Activated naive CD8-positive, alpha-beta T cell treated with anti-CD3 and anti-CD28 coated beads, Interleukin-2, amount 10 ng/mL, durations not matched to agents 7 days and 5 days (primary cell): ENCODE results near the gene PHLPP1. TPM values are rescaled to one million over a fixed set of nuclear protein-coding genes. Genes with fewer than 3 reads are reported as not detected.
"Not testable (repeated sequence)": the region's sequence is repeated elsewhere in the genome, so short reads cannot be mapped to it uniquely, and the experiment has no call there.

Experiments
- ATAC-seq: fragments of 150-1000 bp; cut with Tn5 transposase; one replicate; pipeline ENCODE4 v1.10.0; 2021; ENCODE audit warnings: low read depth, moderate library complexity
- POLR2A ChIA-PET: fragments of 350-600 bp; sonication (Branson Sonifier 250); formaldehyde crosslinking; loops from one replicate; lab custom pipeline; 2021; ENCODE audit warnings: antibody characterized with exemption; lab: Charles Lee
- DNase-seq: peaks from one replicate; pipeline ENCODE4 v3.0.0; 2021
- H3K27ac Mint-ChIP-seq: one replicate; pipeline ENCODE4 v1.8.0; 2022; ENCODE audit warnings: mild to moderate bottlenecking, mixed read lengths
- H3K27me3 Mint-ChIP-seq: one replicate; pipeline ENCODE4 v1.8.0; 2022; ENCODE audit warnings: mild to moderate bottlenecking, moderate library complexity, mixed read lengths
- H3K36me3 Mint-ChIP-seq: one replicate; pipeline ENCODE4 v1.8.0; 2021; ENCODE audit warnings: mild to moderate bottlenecking, mixed read lengths
- H3K4me1 Mint-ChIP-seq: one replicate; pipeline ENCODE4 v1.8.0; 2021; ENCODE audit warnings: mixed read lengths
- H3K4me3 Mint-ChIP-seq: one replicate; pipeline ENCODE4 v1.8.0; 2022; ENCODE audit warnings: mild to moderate bottlenecking, moderate library complexity, mixed read lengths
- H3K9me3 Mint-ChIP-seq: one replicate; pipeline ENCODE4 v1.8.0; 2021; ENCODE audit warnings: mixed read lengths
- total RNA-seq, 2 experiments: library from RNA; stranded (reverse); gene quantifications; one replicate each; pipeline ENCODE4 v1.2.3, GENCODE V29; 2021

PHLPP1 gene
- total RNA-seq, 2 experiments from 2014 or later: 5.8 to 6.1 TPM

- H3K4me1 Mint-ChIP-seq: peaks cover 1% of the 10 kb centered on the region
- no peak overlapping the region for H3K4me3 Mint-ChIP-seq
- H3K27ac Mint-ChIP-seq: no peak overlapping the region
- no peak for DNase-seq
- H3K27me3 Mint-ChIP-seq: no peaks in the 10 kb centered on the region
- no peaks in the 10 kb centered on the region for H3K9me3 Mint-ChIP-seq
- POLR2A ChIA-PET: no interaction called here
- no peak for ATAC-seq
- H3K36me3 Mint-ChIP-seq: peaks cover 3% of the 10 kb centered on the region
Measured at GRCh38 chr18:62739911-62740310, 24.6 kb downstream of the PHLPP1 start.

- H3K36me3 Mint-ChIP-seq, POLR2A ChIA-PET, H3K4me1 Mint-ChIP-seq, ATAC-seq, H3K27me3 Mint-ChIP-seq, DNase-seq, H3K4me3 Mint-ChIP-seq, H3K27ac Mint-ChIP-seq, H3K9me3 Mint-ChIP-seq: not testable (repeated sequence)
Measured at GRCh38 chr18:62740650-62741049, 25.3 kb downstream of the PHLPP1 start.

GRCh38 chr18:62741118-62741566 lies 25.8 kb downstream of the PHLPP1 start:
- peaks cover 1% of the 10 kb centered on the region for H3K4me1 Mint-ChIP-seq
- no peaks in the 10 kb centered on the region for H3K27me3 Mint-ChIP-seq
- H3K36me3 Mint-ChIP-seq: peaks cover 1% of the 10 kb centered on the region
- no peak overlapping the region for H3K4me3 Mint-ChIP-seq
- H3K9me3 Mint-ChIP-seq: no peaks in the 10 kb centered on the region
- no peak for DNase-seq
- POLR2A ChIA-PET: no interaction called here
- H3K27ac Mint-ChIP-seq: no peak overlapping the region
- ATAC-seq: no peak

DNA sequence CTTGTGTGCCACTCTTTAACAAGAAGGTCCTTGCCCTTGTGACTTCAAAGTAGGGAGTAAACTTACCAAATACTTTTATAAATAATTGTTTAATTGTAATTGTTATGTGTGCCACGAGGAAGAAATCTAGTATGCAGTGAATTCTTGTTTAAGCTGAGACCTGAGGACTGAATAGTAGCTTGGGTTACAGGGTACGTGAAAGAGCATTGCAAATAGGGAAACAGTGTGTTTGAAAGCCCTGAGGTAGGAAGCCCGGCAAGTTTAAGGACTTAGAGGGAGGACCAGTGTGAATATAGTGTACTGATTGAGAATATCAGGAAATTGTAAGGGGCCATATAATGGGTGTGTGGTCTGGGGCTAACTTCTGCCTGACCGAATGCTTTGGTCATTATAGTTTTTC lies 26.2 kb downstream of the PHLPP1 start:
- ATAC-seq (no peak), DNase-seq (no peak)
- POLR2A ChIA-PET: no interaction called here
- H3K36me3 Mint-ChIP-seq: peaks cover 1% of the 10 kb centered on the region
- no peaks in the 10 kb centered on the region for H3K9me3 Mint-ChIP-seq
- no peak overlapping the region for H3K27ac Mint-ChIP-seq
- no peaks in the 10 kb centered on the region for H3K27me3 Mint-ChIP-seq
- no peak overlapping the region for H3K4me3 Mint-ChIP-seq
- H3K4me1 Mint-ChIP-seq: peaks cover 1% of the 10 kb centered on the region

- no peak overlapping the region for H3K4me3 Mint-ChIP-seq
- H3K9me3 Mint-ChIP-seq: peaks cover 1% of the 10 kb centered on the region
- no peak overlapping the region for H3K27ac Mint-ChIP-seq
- H3K4me1 Mint-ChIP-seq: peaks cover 1% of the 10 kb centered on the region
- H3K27me3 Mint-ChIP-seq: no peaks in the 10 kb centered on the region
- H3K36me3 Mint-ChIP-seq: peaks cover 4% of the 10 kb centered on the region
- DNase-seq: no peak
- POLR2A ChIA-PET: no interaction called here
- no peak for ATAC-seq
Measured at GRCh38 chr18:62744076-62744968, 29.0 kb downstream of the PHLPP1 start.

DNA sequence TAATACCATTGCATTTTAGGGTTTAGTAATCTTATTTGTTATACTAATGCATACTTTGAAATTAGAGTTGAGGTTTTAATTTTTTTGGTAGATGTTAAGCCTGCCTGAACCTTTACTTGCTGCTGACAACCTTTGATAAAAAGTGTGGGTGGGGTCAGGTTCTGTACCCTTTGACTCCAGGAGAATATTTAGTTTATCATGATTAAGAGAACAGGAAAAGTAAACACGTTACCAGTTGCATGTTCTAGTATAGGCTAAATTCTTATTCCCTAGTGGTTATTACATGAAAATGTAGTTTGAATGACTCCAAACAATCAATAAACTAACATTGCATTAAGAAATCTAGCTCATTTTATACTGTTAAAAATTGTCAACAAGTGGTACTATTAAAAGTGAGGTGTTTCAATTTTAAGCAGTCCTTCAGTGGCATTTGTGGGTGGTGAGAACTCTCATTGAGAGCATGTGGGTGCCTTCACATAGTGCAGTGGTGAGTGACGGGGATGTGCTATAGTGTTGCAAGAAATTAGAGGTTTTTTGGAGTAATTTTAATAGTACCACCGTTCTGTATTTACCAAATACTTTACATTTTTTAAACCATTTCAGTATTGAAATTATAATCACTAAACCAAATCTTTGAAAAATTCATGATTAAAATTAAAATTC lies 29.9 kb downstream of the PHLPP1 start:
- POLR2A ChIA-PET: no interaction called here
- DNase-seq (no peak), ATAC-seq (no peak)
- H3K9me3 Mint-ChIP-seq: peaks cover 1% of the 10 kb centered on the region
- H3K36me3 Mint-ChIP-seq: peaks cover 4% of the 10 kb centered on the region
- H3K27me3 Mint-ChIP-seq: no peaks in the 10 kb centered on the region
- no peak overlapping the region for H3K27ac Mint-ChIP-seq
- H3K4me3 Mint-ChIP-seq: no peak overlapping the region
- H3K4me1 Mint-ChIP-seq: peaks cover 1% of the 10 kb centered on the region

- Mint-ChIP-seq H3K36me3 (peaks cover 3% of the 10 kb centered on the region), H3K9me3 (peaks cover 1% of the 10 kb centered on the region)
Measured at GRCh38 chr18:62749389-62749788, 34.0 kb downstream of the PHLPP1 start.

GRCh38 chr18:62751341-62751821 lies 36.0 kb downstream of the PHLPP1 start:
- H3K36me3 Mint-ChIP-seq: peaks cover 3% of the 10 kb centered on the region
- H3K4me3 Mint-ChIP-seq: no peak overlapping the region
- POLR2A ChIA-PET: no interaction called here
- peaks cover 7% of the 10 kb centered on the region for H3K4me1 Mint-ChIP-seq
- DNase-seq (no peak), ATAC-seq (no peak)
- no peak overlapping the region for H3K27ac Mint-ChIP-seq
- H3K9me3 Mint-ChIP-seq: peaks cover 4% of the 10 kb centered on the region
- H3K27me3 Mint-ChIP-seq: no peaks in the 10 kb centered on the region

More at GRCh38 chr18:62749389-62749788, 34.0 kb downstream of the PHLPP1 start:
- H3K27ac Mint-ChIP-seq: no peak overlapping the region
- DNase-seq (no peak), ATAC-seq (no peak)
- H3K27me3 Mint-ChIP-seq: no peaks in the 10 kb centered on the region
- peaks cover 7% of the 10 kb centered on the region for H3K4me1 Mint-ChIP-seq
- POLR2A ChIA-PET: no interaction called here
- no peak overlapping the region for H3K4me3 Mint-ChIP-seq

DNA sequence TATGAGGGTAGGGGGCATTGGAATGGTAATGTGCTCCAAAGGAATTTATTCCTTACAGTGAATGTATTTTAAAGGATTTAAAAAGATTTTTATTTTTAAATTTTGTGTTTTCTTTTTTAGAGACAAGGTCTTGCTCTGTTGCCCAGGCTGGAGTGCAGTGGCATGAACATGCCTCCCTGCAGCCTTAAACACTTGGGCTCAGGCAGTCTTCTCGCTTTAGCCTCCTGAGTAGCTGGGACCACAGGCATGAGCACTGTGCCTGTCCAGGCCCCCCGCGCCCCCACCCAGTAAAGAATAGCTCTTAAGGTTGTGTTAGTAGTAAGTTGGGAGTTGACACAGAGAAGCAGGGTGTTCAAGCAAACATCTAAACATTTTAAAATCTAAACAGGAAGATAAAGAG lies 36.6 kb downstream of the PHLPP1 start:
- Mint-ChIP-seq H3K27me3 (no peaks in the 10 kb centered on the region), H3K27ac (no peak overlapping the region), H3K36me3 (peaks cover 3% of the 10 kb centered on the region), H3K9me3 (peaks cover 4% of the 10 kb centered on the region), H3K4me1 (peaks cover 7% of the 10 kb centered on the region), H3K4me3 (no peak overlapping the region)
- ATAC-seq: no peak
- no peak for DNase-seq
- POLR2A ChIA-PET: no interaction called here

- POLR2A ChIA-PET: no interaction called here
- H3K4me1 Mint-ChIP-seq: peaks cover 7% of the 10 kb centered on the region
- H3K27me3 Mint-ChIP-seq: no peaks in the 10 kb centered on the region
- no peak overlapping the region for H3K4me3 Mint-ChIP-seq
- no peaks in the 10 kb centered on the region for H3K36me3 Mint-ChIP-seq
- no peak overlapping the region for H3K27ac Mint-ChIP-seq
- no peak for DNase-seq
- ATAC-seq: no peak
- peaks cover 3% of the 10 kb centered on the region for H3K9me3 Mint-ChIP-seq
Measured at GRCh38 chr18:62754026-62754425, 38.7 kb downstream of the PHLPP1 start.

GRCh38 chr18:62755454-62755853 lies 40.1 kb downstream of the PHLPP1 start:
- Mint-ChIP-seq H3K4me1 (peaks cover 7% of the 10 kb centered on the region), H3K36me3 (peaks cover 1% of the 10 kb centered on the region)
- POLR2A ChIA-PET: no interaction called here

GRCh38 chr18:62755946-62756345 lies 40.6 kb downstream of the PHLPP1 start:
- DNase-seq (no peak), ATAC-seq (no peak)
- no peaks in the 10 kb centered on the region for H3K27me3 Mint-ChIP-seq
- POLR2A ChIA-PET: no interaction called here
- H3K36me3 Mint-ChIP-seq: peaks cover 1% of the 10 kb centered on the region
- peaks cover 5% of the 10 kb centered on the region for H3K4me1 Mint-ChIP-seq
- H3K27ac Mint-ChIP-seq: no peak overlapping the region
- H3K4me3 Mint-ChIP-seq: no peak overlapping the region
- H3K9me3 Mint-ChIP-seq: peaks cover 3% of the 10 kb centered on the region

More at GRCh38 chr18:62755454-62755853, 40.1 kb downstream of the PHLPP1 start:
- no peak for ATAC-seq
- no peak for DNase-seq
- Mint-ChIP-seq H3K27ac (no peak overlapping the region), H3K4me3 (no peak overlapping the region), H3K27me3 (no peaks in the 10 kb centered on the region), H3K9me3 (peaks cover 3% of the 10 kb centered on the region)

DNA sequence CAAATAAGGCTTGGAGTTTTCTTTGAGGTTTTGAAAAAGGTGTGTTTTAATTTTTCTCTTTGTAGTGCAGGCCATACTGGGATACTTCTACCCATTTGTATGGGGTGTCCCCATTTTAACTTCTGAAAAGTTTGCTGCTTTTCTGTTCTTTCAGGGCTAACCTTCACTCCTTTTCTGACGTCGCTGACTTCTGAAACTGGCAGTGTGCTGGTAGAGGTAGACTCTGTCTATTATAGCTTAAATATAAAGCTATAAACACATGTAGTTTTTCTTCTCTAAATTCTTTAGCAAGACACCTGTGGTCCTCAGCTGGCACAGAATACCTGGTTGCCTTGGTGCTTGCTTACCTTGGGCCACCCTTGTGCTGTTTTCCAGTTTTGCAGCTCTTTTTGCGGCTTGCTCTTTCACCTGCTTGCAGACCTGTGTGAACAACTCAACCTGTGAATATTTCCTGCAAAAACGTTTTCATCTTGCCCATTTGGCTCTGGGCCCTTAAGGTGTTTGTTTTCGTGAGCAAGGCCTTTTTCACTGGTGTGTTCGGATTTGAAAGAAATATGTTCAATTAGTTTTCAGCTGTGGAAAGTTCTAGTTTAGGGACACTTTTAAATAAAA lies 42.2 kb downstream of the PHLPP1 start:
- POLR2A ChIA-PET: no interaction called here
- Mint-ChIP-seq H3K9me3 (peaks cover 3% of the 10 kb centered on the region), H3K4me1 (no peaks in the 10 kb centered on the region), H3K27ac (no peak overlapping the region), H3K27me3 (no peaks in the 10 kb centered on the region), H3K36me3 (peaks cover 1% of the 10 kb centered on the region), H3K4me3 (no peak overlapping the region)
- DNase-seq: no peak
- ATAC-seq: no peak
